K562 (cell line): Measurements from ENCODE around the gene C2CD2L. TPM values are rescaled to one million over a fixed set of nuclear protein-coding genes. Genes with fewer than 3 reads are reported as not detected.

Experiments
- ARID1B ChIP-seq: fragments of 450-650 bp; IDR thresholded peaks from 2 replicates; pipeline ENCODE4 v1.6.1; 2016; ENCODE audit warnings: antibody characterized with exemption, mild to moderate bottlenecking, inconsistent platforms
- ARID3B ChIP-seq: fragments of 250-450 bp; sonication (Bioruptor Pico); IDR thresholded peaks from 2 replicates; pipeline ENCODE4 v1.4.0; 2020; ENCODE audit warnings: borderline replicate concordance
- ATF7 ChIP-seq: fragments of 450-650 bp; IDR thresholded peaks from 2 replicates; pipeline ENCODE4 v1.7.1; 2014; ENCODE audit warnings: mild to moderate bottlenecking, moderate library complexity
- HMG20A ChIP-seq: fragments of 450-650 bp; formaldehyde crosslinking; conservative IDR thresholded peaks from 2 replicates; pipeline ENCODE4 v1.4.0; 2020; ENCODE audit warnings: mild to moderate bottlenecking, mixed read lengths
- NCOA6 ChIP-seq: fragments of 450-650 bp; IDR thresholded peaks from 2 replicates; pipeline ENCODE4 v1.6.1; 2017; ENCODE audit warnings: mild to moderate bottlenecking
- NR0B1 ChIP-seq: fragments of 450-650 bp; IDR thresholded peaks from one replicate; pipeline ENCODE4 v1.6.1; 2018; ENCODE audit warnings: mild to moderate bottlenecking, moderate library complexity; ENCODE audit not compliant: partially characterized antibody
- PRMT5 ChIP-seq: sonication (generic); formaldehyde crosslinking; IDR thresholded peaks from 2 replicates; pipeline ENCODE4 v1.5.0; 2020; ENCODE audit warnings: missing genetic modification reagents
- SOX6 ChIP-seq: fragments of 450-650 bp; IDR thresholded peaks from 2 replicates; pipeline ENCODE4 v1.6.1; 2014; ENCODE audit warnings: mild to moderate bottlenecking
- TAF15 ChIP-seq: fragments of 200-400 bp; formaldehyde crosslinking; IDR thresholded peaks from 2 replicates; pipeline ENCODE4 v1.6.1; 2017; ENCODE audit warnings: mild to moderate bottlenecking, low read depth, low read length, moderate library complexity
- TEAD1 ChIP-seq, 2 experiments: fragments of 450-650 bp in 1 of 2; sonication (generic) in 1 of 2; formaldehyde crosslinking; IDR thresholded peaks; 2 replicates each; pipeline versions ENCODE4 v1.4.0 to v1.8.0; 2020 to 2022; ENCODE audit warnings: mild to moderate bottlenecking in 2 of 2, missing genetic modification reagents in 1 of 2
- TGIF2 ChIP-seq: sonication (generic); formaldehyde crosslinking; IDR thresholded peaks from 2 replicates; pipeline ENCODE4 v1.8.1; 2022; ENCODE audit warnings: mild to moderate bottlenecking, missing genetic modification reagents, moderate library complexity
- ZBTB11 ChIP-seq, 3 experiments: fragments of 200-800 bp in 1 of 3; fragments of 250-450 bp in 1 of 3; fragments of 450-650 bp in 1 of 3; sonication (Bioruptor Pico) in 1 of 3; sonication (Bioruptor generic) in 1 of 3; formaldehyde crosslinking in 1 of 3; IDR thresholded peaks; 2 replicates each; pipeline versions ENCODE4 v1.6.1 to v1.8.0; 2016 to 2022; ENCODE audit warnings: mild to moderate bottlenecking in 2 of 3, missing genetic modification characterization in 2 of 3, missing compliant biosample characterization in 1 of 3, moderate library complexity in 1 of 3
- ZNF239 ChIP-seq: fragments of 250-450 bp; sonication (Bioruptor Pico); IDR thresholded peaks from 2 replicates; pipeline ENCODE4 v1.4.0; 2020; ENCODE audit warnings: mild to moderate bottlenecking
- ZNF280A ChIP-seq: fragments of 450-650 bp; IDR thresholded peaks from 2 replicates; pipeline ENCODE4 v1.6.1; 2018; ENCODE audit warnings: mild to moderate bottlenecking, low read depth; ENCODE audit not compliant: partially characterized antibody
- ZNF707 ChIP-seq: fragments of 250-450 bp; sonication (Bioruptor Pico); conservative IDR thresholded peaks from 2 replicates; pipeline ENCODE4 v1.8.0; 2022; ENCODE audit warnings: inconsistent platforms, mild to moderate bottlenecking, moderate library complexity
- polyA plus RNA-seq, 8 experiments: library from polyadenylated mRNA; depleted of rRNA in 4 of 8; stranded (reverse) in 5 of 8; unstranded in 3 of 8; fragments of >200 nt; fragmentation: Nextera tagmentation in 2 of 8; fragmentation: Illumina TruSeq in 1 of 8; extraction: Ambion mirVana in 2 of 8; extraction: Trizol in 1 of 8; gene quantifications; 2 replicates each; pipeline versions ENCODE4 v1.2.1 to v1.2.3, GENCODE V29; 2011 to 2014; ENCODE audit warnings: inconsistent platforms in 1 of 8, missing spikeins in 1 of 8
- total RNA-seq, 7 experiments: library from RNA; depleted of rRNA in 6 of 7; stranded (reverse); fragments of >200 nt in 6 of 7; fragmentation: Illumina TruSeq in 2 of 7; extraction: Trizol in 2 of 7; gene quantifications; 2 replicates each; pipeline versions ENCODE4 v1.2.1 to v1.2.3, GENCODE V29; 2011 to 2021; ENCODE audit warnings: low replicate concordance in 1 of 7
- TF ChIP-seq, protein P1 (sequence below), 3 experiments: fragments of 200-800 bp in 1 of 3; sonication (Bioruptor generic) in 1 of 3; sonication (generic) in 1 of 3; formaldehyde crosslinking in 1 of 3; IDR thresholded peaks; 2 replicates each; pipeline versions ENCODE4 v1.6.1 to v1.8.0; 2016 to 2022; ENCODE audit warnings: mild to moderate bottlenecking in 2 of 3, missing compliant biosample characterization in 2 of 3, missing genetic modification characterization in 2 of 3, missing genetic modification reagents in 1 of 3

C2CD2L gene
- total and polyA plus RNA-seq, 9 of the 15 experiments (the other 6 are each of a cell fraction or from before 2014, with no cell fraction given): 0.66 to 41.2 (median 14.8) TPM

DNA sequence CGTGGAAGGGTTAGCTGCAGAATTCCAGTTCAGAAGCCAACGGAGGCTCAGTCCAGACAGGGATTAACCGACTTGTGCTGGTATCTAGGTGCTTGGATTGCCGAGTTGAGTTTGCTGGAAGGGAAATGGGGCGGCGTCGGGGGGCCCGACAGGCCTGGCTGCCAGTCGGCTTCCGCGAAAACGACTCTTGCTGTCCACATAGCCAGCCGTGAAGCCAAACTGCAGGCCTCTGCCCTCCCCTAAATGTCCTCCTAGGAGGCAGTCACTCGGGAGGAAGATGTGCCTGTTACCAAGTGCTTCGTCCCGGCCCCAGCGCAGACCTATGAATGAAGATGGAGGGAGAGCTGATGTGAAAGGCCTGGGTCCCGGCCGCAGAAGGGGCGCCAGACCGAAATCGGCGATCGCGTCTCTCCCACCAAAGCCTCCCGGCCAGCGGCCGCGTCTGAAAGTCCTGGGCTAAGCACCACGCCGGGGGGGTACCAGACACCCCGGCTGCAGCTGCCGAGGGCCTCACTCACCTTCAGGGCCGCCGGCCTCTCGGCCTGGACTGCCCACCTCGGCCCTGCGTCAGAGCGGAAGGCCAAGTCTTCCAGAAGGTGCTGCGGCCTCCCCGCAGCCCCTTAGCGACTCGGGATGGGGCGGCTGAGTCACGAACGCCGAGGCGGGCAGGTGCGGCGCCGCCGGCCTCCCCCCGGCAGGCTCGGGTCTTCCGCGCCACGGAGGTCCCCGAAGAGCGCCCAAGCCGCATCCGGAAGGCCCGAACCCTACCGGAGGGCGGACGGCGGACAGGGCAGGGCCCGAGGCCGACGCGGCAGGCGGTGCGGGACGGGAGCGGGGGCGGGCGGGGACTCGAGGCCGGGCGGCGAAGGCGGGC is 13.0 kb upstream of the C2CD2L start (continued):
- TF ChIP-seq ZNF280A (no peak), NCOA6 (no peak), TEAD1 (CRISPR knock-in tag; IDR thresholded peaks at IDR 0.05) (peak; percentile 11 to 52; a peak in 2 of 4 replicates), ARID3B (CRISPR knock-in tag) (no peak), ARID1B (no peak), TGIF2 (peak; percentile 5; the same call in 1 of the 2 replicates), ZNF239 (no peak), HMG20A (CRISPR knock-in tag) (no peak), SOX6 (no peak), ZBTB11 (CRISPR knock-in tag; IDR thresholded peaks at IDR 0.05) (no peak), NR0B1 (no peak), TAF15 (peak; percentile 92; the same call in 1 of the 2 replicates), ATF7 (peak; percentile 36; the same call in 1 of the 2 replicates), ZNF707 (no peak), PRMT5 (no peak)
- TF ChIP-seq, protein P1, sequence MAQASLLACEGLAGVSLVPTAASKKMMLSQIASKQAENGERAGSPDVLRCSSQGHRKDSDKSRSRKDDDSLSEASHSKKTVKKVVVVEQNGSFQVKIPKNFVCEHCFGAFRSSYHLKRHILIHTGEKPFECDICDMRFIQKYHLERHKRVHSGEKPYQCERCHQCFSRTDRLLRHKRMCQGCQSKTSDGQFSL (CRISPR knock-in tag; IDR thresholded peaks at IDR 0.05): 0 out of 2 replicates have a peak, but pooled peaks have one; percentile 14
- TF ChIP-seq, protein P1 (tag; IDR thresholded peaks at IDR 0.05): no peak
